ENCODE measurements around the gene SLC39A11.

Gene SLC39A11

DNA sequence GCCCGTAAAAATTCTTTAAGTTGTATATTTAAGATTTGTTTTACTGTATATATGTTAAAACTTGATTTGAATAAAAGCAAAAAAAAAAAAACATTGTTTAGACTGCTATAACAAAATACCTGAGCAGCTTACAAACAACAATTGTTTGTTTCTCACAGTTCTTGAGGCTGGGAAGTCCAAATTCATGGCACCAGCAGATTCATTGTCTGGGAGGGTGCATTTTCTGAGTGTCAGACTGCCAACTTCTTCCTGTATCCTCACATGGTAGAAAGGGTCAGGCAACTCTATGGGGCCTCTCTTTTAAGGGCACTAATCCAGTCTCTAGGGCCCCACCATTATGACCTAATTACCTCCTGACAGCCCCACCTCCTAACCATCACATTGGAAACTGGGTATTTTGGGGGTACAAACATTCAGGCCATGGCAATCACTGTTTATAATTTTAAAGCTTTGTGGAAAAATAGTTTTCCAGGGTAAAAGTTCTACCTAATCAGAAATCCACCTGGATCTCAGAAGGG is 281.4 kb downstream of the SLC39A11 start:
- H2BK15ac ChIP-seq (ENCODE audit: low read depth, poor library complexity, severe bottlenecking): no peak overlapping the region
- H4K91ac ChIP-seq (ENCODE audit: low read length): no peak overlapping the region
- H3K23ac ChIP-seq (ENCODE audit: low read length in 2 of 2): no peak overlapping the region
- no peak overlapping the region for H2BK12ac ChIP-seq (ENCODE audit: low read length in 2 of 2)
- no peak overlapping the region for H2AFZ ChIP-seq (ENCODE audit: low read depth, low read length)
- H3K27me3 ChIP-seq (ENCODE audit: control insufficient read depth in 1 of 2, insufficient read depth in 1 of 2, low read length in 2 of 2): no peaks in the 10 kb centered on the region
- no peak overlapping the region for H3K4me3 ChIP-seq (ENCODE audit: insufficient read depth in 1 of 2, low read depth in 1 of 2, low read length in 2 of 2)
- no peak for DNase-seq
- H3K27ac ChIP-seq (ENCODE audit: low read length, poor library complexity, severe bottlenecking): no peak overlapping the region
- no peak overlapping the region for H3K9ac ChIP-seq (ENCODE audit: low read length)
- no peak overlapping the region for H4K8ac ChIP-seq (ENCODE audit: low read length)
- H2BK120ac ChIP-seq (ENCODE audit: low read depth, low read length): no peak overlapping the region
- H2AK5ac ChIP-seq (ENCODE audit: low read length, severe bottlenecking): no peak overlapping the region
- no peak overlapping the region for H3K4me2 ChIP-seq (ENCODE audit: low read length, poor library complexity, severe bottlenecking)
- no peaks in the 10 kb centered on the region for H3K36me3 ChIP-seq (ENCODE audit: control insufficient read depth in 1 of 2, insufficient read depth in 2 of 2, low read depth in 1 of 2, low read length in 2 of 2)
- H3K18ac ChIP-seq (ENCODE audit: low read depth in 1 of 2, low read length in 2 of 2): no peak overlapping the region
- H3K9me3 ChIP-seq (ENCODE audit: control insufficient read depth, low read length): no peaks in the 10 kb centered on the region
- no peak overlapping the region for H2BK5ac ChIP-seq (ENCODE audit: low read depth, low read length, poor library complexity, severe bottlenecking)
- H3K14ac ChIP-seq (ENCODE audit: low read length in 2 of 2): no peak overlapping the region
- H3K79me1 ChIP-seq (replicated peaks; ENCODE audit: low read length, poor library complexity, severe bottlenecking): no peaks in the 10 kb centered on the region
- WGBS: no CpG with 5 or more reads among the region's 1 CpG
- no peak overlapping the region for H3K4ac ChIP-seq (ENCODE audit: low read depth in 1 of 2, low read length in 2 of 2)
- H3K4me1 ChIP-seq (ENCODE audit: control insufficient read depth, insufficient read depth, low read depth, low read length): no peaks in the 10 kb centered on the region

GRCh38 chr17:72806011-72806410 is 286.5 kb downstream of the SLC39A11 start:
- H3K27me3 ChIP-seq (ENCODE audit: control insufficient read depth in 1 of 2, insufficient read depth in 1 of 2, low read length in 2 of 2): no peaks in the 10 kb centered on the region
- no peak overlapping the region for H2BK12ac ChIP-seq (ENCODE audit: low read length in 2 of 2)
- H3K4me1 ChIP-seq (ENCODE audit: control insufficient read depth, insufficient read depth, low read depth, low read length): peaks cover 4% of the 10 kb centered on the region
- H2BK15ac ChIP-seq (ENCODE audit: low read depth, poor library complexity, severe bottlenecking): no peak overlapping the region
- H2BK120ac ChIP-seq (ENCODE audit: low read depth, low read length): no peak overlapping the region
- no peak overlapping the region for H3K9ac ChIP-seq (ENCODE audit: low read length)
- peaks cover 3% of the 10 kb centered on the region for H3K9me3 ChIP-seq (ENCODE audit: control insufficient read depth, low read length)
- no peak overlapping the region for H3K14ac ChIP-seq (ENCODE audit: low read length in 2 of 2)
- H3K4me3 ChIP-seq (ENCODE audit: insufficient read depth in 1 of 2, low read depth in 1 of 2, low read length in 2 of 2): no peak overlapping the region
- no peak overlapping the region for H3K23ac ChIP-seq (ENCODE audit: low read length in 2 of 2)
- H3K18ac ChIP-seq (ENCODE audit: low read depth in 1 of 2, low read length in 2 of 2): no peak overlapping the region
- DNase-seq: no peak
- H3K4ac ChIP-seq (ENCODE audit: low read depth in 1 of 2, low read length in 2 of 2): no peak overlapping the region
- WGBS: 100% methylated on average over 3 of the region's 5 CpGs
- no peak overlapping the region for H2AK5ac ChIP-seq (ENCODE audit: low read length, severe bottlenecking)
- no peak overlapping the region for H3K4me2 ChIP-seq (ENCODE audit: low read length, poor library complexity, severe bottlenecking)
- no peaks in the 10 kb centered on the region for H3K79me1 ChIP-seq (replicated peaks; ENCODE audit: low read length, poor library complexity, severe bottlenecking)
- no peaks in the 10 kb centered on the region for H3K36me3 ChIP-seq (ENCODE audit: control insufficient read depth in 1 of 2, insufficient read depth in 2 of 2, low read depth in 1 of 2, low read length in 2 of 2)
- no peak overlapping the region for H2BK5ac ChIP-seq (ENCODE audit: low read depth, low read length, poor library complexity, severe bottlenecking)
- H4K8ac ChIP-seq (ENCODE audit: low read length): no peak overlapping the region
- no peak overlapping the region for H3K27ac ChIP-seq (ENCODE audit: low read length, poor library complexity, severe bottlenecking)
- H2AFZ ChIP-seq (ENCODE audit: low read depth, low read length): no peak overlapping the region
- no peak overlapping the region for H4K91ac ChIP-seq (ENCODE audit: low read length)

GRCh38 chr17:72804949-72805707 is 287.4 kb downstream of the SLC39A11 start:
- Histone ChIP-seq H4K91ac (ENCODE audit: low read length) (no peak overlapping the region), H3K79me1 (replicated peaks; ENCODE audit: low read length, poor library complexity, severe bottlenecking) (no peaks in the 10 kb centered on the region), H3K18ac (ENCODE audit: low read depth in 1 of 2, low read length in 2 of 2) (no peak overlapping the region), H3K27ac (ENCODE audit: low read length, poor library complexity, severe bottlenecking) (no peak overlapping the region), H2BK15ac (ENCODE audit: low read depth, poor library complexity, severe bottlenecking) (no peak overlapping the region), H3K4ac (ENCODE audit: low read depth in 1 of 2, low read length in 2 of 2) (no peak overlapping the region), H3K4me1 (ENCODE audit: control insufficient read depth, insufficient read depth, low read depth, low read length) (peaks cover 4% of the 10 kb centered on the region), H3K14ac (ENCODE audit: low read length in 2 of 2) (no peak overlapping the region), H3K9me3 (ENCODE audit: control insufficient read depth, low read length) (peaks cover 6% of the 10 kb centered on the region), H4K8ac (ENCODE audit: low read length) (no peak overlapping the region), H2BK5ac (ENCODE audit: low read depth, low read length, poor library complexity, severe bottlenecking) (no peak overlapping the region), H3K27me3 (ENCODE audit: control insufficient read depth in 1 of 2, insufficient read depth in 1 of 2, low read length in 2 of 2) (no peaks in the 10 kb centered on the region), H2BK120ac (ENCODE audit: low read depth, low read length) (no peak overlapping the region), H3K36me3 (ENCODE audit: control insufficient read depth in 1 of 2, insufficient read depth in 2 of 2, low read depth in 1 of 2, low read length in 2 of 2) (no peaks in the 10 kb centered on the region), H3K4me3 (ENCODE audit: insufficient read depth in 1 of 2, low read depth in 1 of 2, low read length in 2 of 2) (no peak overlapping the region), H2AFZ (ENCODE audit: low read depth, low read length) (no peak overlapping the region), H3K4me2 (ENCODE audit: low read length, poor library complexity, severe bottlenecking) (no peak overlapping the region), H3K23ac (ENCODE audit: low read length in 2 of 2) (no peak overlapping the region), H2BK12ac (ENCODE audit: low read length in 2 of 2) (no peak overlapping the region), H2AK5ac (ENCODE audit: low read length, severe bottlenecking) (no peak overlapping the region), H3K9ac (ENCODE audit: low read length) (no peak overlapping the region)
- 82% methylated on average over 8 of the region's 9 CpGs for WGBS
- DNase-seq: no peak

DNA sequence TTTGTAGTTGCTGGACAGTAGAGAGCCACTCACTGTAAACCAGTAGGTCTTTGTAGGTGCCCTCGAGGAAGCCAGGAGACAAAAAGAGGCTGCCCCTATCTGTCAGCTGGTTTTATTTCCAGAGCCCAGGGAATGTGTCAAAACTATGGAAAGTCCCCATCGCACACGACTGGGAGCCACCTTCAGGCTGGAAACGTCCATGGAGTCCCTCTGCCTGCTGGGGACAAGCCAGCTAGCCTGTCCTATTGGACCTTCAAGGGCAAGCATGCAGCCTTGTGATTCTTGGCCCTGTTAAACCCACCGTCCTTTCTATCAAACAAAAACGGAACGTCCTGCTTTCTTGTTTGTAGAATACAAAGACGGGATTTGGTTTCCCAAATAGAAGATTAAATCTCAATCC is 289.8 kb downstream of the SLC39A11 start:
- no peak overlapping the region for H2BK5ac ChIP-seq (ENCODE audit: low read depth, low read length, poor library complexity, severe bottlenecking)
- no peak for DNase-seq
- H3K4me1 ChIP-seq (ENCODE audit: control insufficient read depth, insufficient read depth, low read depth, low read length): peaks cover 4% of the 10 kb centered on the region
- H3K79me1 ChIP-seq (replicated peaks; ENCODE audit: low read length, poor library complexity, severe bottlenecking): no peaks in the 10 kb centered on the region
- no peak overlapping the region for H3K4me3 ChIP-seq (ENCODE audit: insufficient read depth in 1 of 2, low read depth in 1 of 2, low read length in 2 of 2)
- no peaks in the 10 kb centered on the region for H3K27me3 ChIP-seq (ENCODE audit: control insufficient read depth in 1 of 2, insufficient read depth in 1 of 2, low read length in 2 of 2)
- H3K18ac ChIP-seq (ENCODE audit: low read depth in 1 of 2, low read length in 2 of 2): no peak overlapping the region
- no peak overlapping the region for H3K4ac ChIP-seq (ENCODE audit: low read depth in 1 of 2, low read length in 2 of 2)
- 83% methylated on average over 8 of the region's 8 CpGs for WGBS
- H3K9ac ChIP-seq (ENCODE audit: low read length): no peak overlapping the region
- no peak overlapping the region for H4K91ac ChIP-seq (ENCODE audit: low read length)
- H2BK120ac ChIP-seq (ENCODE audit: low read depth, low read length): no peak overlapping the region
- H3K14ac ChIP-seq (ENCODE audit: low read length in 2 of 2): no peak overlapping the region
- H2AFZ ChIP-seq (ENCODE audit: low read depth, low read length): no peak overlapping the region
- H3K27ac ChIP-seq (ENCODE audit: low read length, poor library complexity, severe bottlenecking): no peak overlapping the region
- H4K8ac ChIP-seq (ENCODE audit: low read length): no peak overlapping the region
- no peak overlapping the region for H3K4me2 ChIP-seq (ENCODE audit: low read length, poor library complexity, severe bottlenecking)
- H3K9me3 ChIP-seq (ENCODE audit: control insufficient read depth, low read length): peaks cover 17% of the 10 kb centered on the region
- H2BK12ac ChIP-seq (ENCODE audit: low read length in 2 of 2): no peak overlapping the region
- H3K23ac ChIP-seq (ENCODE audit: low read length in 2 of 2): no peak overlapping the region
- H3K36me3 ChIP-seq (ENCODE audit: control insufficient read depth in 1 of 2, insufficient read depth in 2 of 2, low read depth in 1 of 2, low read length in 2 of 2): no peaks in the 10 kb centered on the region
- H2AK5ac ChIP-seq (ENCODE audit: low read length, severe bottlenecking): no peak overlapping the region
- H2BK15ac ChIP-seq (ENCODE audit: low read depth, poor library complexity, severe bottlenecking): no peak overlapping the region

Data from mesenchymal stem cell (in vitro differentiated cells and primary cell).